BLaER1 treated with 17β-estradiol and CSF1 and Interleukin-3, amounts not matched to agents 10 nM and 100 nM (cell line): Measurements from ENCODE around the gene SATL1.

Experiments used
- H3K27ac ChIP-seq, 11 experiments: shearing (Covaris generic); formaldehyde crosslinking; 2 replicates each; pipeline ENCODE4 v1.8.1; 2022
- H3K27me3 ChIP-seq, 11 experiments: shearing (Covaris generic); formaldehyde crosslinking; 2 replicates each; pipeline ENCODE4 v1.8.1; 2022
- H3K36me3 ChIP-seq, 11 experiments: shearing (Covaris generic); formaldehyde crosslinking; 2 replicates each; pipeline ENCODE4 v1.8.1; 2022
- H3K4me1 ChIP-seq, 10 experiments: shearing (Covaris generic); formaldehyde crosslinking; 2 replicates each; pipeline ENCODE4 v1.8.1; 2022
- H3K4me2 ChIP-seq, 11 experiments: shearing (Covaris generic); formaldehyde crosslinking; 2 replicates each; pipeline ENCODE4 v1.8.1; 2022
- H3K4me3 ChIP-seq, 10 experiments: shearing (Covaris generic); formaldehyde crosslinking; 2 replicates each; pipeline ENCODE4 v1.8.1; 2022
- H3K9ac ChIP-seq, 11 experiments: shearing (Covaris generic); formaldehyde crosslinking; 2 replicates each; pipeline ENCODE4 v1.8.1; 2022
- H3K9me3 ChIP-seq, 11 experiments: shearing (Covaris generic); formaldehyde crosslinking; replicated peaks in 1 of 11; 2 replicates each; pipeline ENCODE4 v1.8.1; 2022
- H4K20me1 ChIP-seq, 11 experiments: shearing (Covaris generic); formaldehyde crosslinking; 2 replicates each; pipeline ENCODE4 v1.8.1; 2022
- Cebpa-rat ChIP-seq, 11 experiments: shearing (Covaris generic); IDR thresholded peaks; 2 replicates each; pipeline ENCODE4 v1.8.1; 2022

The SATL1 gene

DNA sequence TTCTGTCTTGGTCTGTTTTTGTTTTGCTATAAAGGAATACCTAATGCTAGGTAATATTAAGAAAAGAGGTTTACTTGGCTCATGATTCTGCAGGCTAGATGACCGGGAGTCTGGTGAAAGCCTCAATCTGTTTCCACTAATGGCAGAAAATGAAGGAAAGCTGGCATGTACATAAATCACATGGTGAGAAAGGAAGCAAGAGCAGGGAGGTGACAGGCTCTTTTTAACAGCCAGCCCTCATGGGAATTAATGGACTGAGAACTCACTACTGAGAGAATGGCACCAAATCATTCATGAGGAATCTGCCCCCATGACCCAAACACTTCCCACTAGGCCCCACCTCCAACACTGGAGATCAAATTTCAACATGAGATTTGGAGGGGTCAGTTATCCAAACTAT, 27.6 kb downstream of the SATL1 start:
- H3K4me2 ChIP-seq = no peak overlapping the region
- TF ChIP-seq Cebpa-rat (IDR thresholded peaks at IDR 0.05) = no peak
- H3K9ac ChIP-seq = no peak overlapping the region
- no peaks in the 10 kb centered on the region for H3K4me1 ChIP-seq
- H3K27me3 ChIP-seq = peaks cover 40 to 95% (median 71%) of the 10 kb centered on the region in 11 experiments
- H3K27ac ChIP-seq = no peak overlapping the region
- H3K36me3 ChIP-seq = no peaks in the 10 kb centered on the region
- H3K4me3 ChIP-seq = no peak overlapping the region
- no peaks in the 10 kb centered on the region; a peak in 1 of 22 replicates for H4K20me1 ChIP-seq
- H3K9me3 ChIP-seq = no peaks in the 10 kb centered on the region

DNA sequence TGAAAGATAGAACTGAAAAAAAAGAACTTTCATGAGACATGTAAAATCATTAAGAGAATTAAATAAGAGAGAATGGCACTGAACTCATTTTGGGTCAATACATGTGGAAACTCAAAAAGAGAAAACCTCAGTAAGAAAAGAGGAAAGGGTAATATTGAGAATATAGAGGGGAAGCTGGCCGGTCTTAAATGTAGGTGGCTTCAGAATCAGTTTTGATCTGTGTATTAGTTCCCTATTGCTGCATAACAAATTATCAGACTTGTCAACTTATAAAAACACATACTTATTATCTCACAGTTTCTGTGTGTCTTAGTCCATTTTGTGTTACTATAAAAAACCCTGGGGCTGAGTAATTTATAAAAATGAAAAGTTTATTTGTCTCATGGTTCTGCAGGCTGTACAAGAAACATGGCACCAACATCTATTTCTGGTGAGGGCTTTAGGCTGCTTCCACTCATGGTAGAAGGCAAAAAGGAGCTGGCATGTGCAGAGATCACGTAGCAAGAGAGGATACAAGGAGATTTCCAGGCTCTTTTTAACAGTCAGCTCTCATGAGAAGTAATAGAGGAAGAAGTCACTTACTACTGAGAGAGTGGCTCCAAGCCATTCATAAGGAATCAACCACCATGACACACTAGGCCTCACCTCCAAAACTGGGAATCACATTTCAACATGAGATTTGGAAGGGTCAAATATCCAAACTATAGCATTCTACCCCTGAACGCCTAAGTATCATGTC, 29.6 kb downstream of the SATL1 start:
- Histone ChIP-seq H3K9me3 (no peaks in the 10 kb centered on the region), H3K27ac (no peak overlapping the region), H3K4me3 (no peak overlapping the region), H3K27me3 (peaks cover 41 to 91% (median 71%) of the 10 kb centered on the region in 11 experiments), H3K4me2 (no peak overlapping the region), H3K9ac (no peak overlapping the region), H3K4me1 (no peaks in the 10 kb centered on the region), H4K20me1 (no peaks in the 10 kb centered on the region), H3K36me3 (no peaks in the 10 kb centered on the region)
- TF ChIP-seq Cebpa-rat (IDR thresholded peaks at IDR 0.05) = no peak

DNA sequence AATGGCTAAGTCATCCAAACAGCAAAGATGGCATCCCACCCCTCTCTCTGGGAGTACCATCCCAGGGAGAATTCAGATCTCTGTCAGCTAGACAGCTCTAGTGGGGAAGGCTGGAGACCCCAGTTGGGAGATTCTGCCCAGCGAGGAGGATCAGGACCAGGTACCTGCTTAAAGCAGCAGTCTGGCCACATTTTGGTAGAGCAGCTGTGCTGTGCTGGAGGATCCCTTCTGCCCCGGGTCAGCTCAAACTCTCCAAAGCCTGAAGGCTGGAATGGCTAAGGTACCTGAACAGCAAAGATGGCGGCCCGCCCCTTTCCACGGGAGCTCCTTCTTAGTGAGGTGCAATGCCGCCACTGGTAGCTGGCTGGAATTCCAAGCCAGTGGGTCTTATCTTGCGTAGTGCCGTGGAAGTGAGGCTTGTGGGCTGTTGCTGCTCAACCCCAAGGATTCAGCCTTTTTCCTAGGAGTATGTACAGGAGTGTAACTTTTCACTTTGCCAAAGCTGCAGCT, 40.1 kb downstream of the SATL1 start:
- Histone ChIP-seq H3K4me2 (no peak overlapping the region), H3K27me3 (peaks cover 46 to 86% (median 71%) of the 10 kb centered on the region in 11 experiments; a peak in 21 of 22 replicates), H3K27ac (no peak overlapping the region), H3K9ac (no peak overlapping the region), H4K20me1 (no peaks in the 10 kb centered on the region), H3K9me3 (peaks cover 0 to 10% (median 0%) of the 10 kb centered on the region in 11 experiments; a peak in 3 of 22 replicates), H3K36me3 (no peaks in the 10 kb centered on the region), H3K4me1 (no peaks in the 10 kb centered on the region), H3K4me3 (no peak overlapping the region)
- TF ChIP-seq Cebpa-rat (IDR thresholded peaks at IDR 0.05) = no peak

- H3K27ac ChIP-seq = no peak overlapping the region
- H3K4me1 ChIP-seq = no peaks in the 10 kb centered on the region
- H3K9ac ChIP-seq = no peak overlapping the region
- no peak for TF ChIP-seq Cebpa-rat (IDR thresholded peaks at IDR 0.05)
- peaks cover 6 to 47% (median 24%) of the 10 kb centered on the region in 11 experiments; a peak in 19 of 22 replicates for H3K27me3 ChIP-seq
- H4K20me1 ChIP-seq = no peaks in the 10 kb centered on the region
- no peak overlapping the region for H3K4me3 ChIP-seq
- no peak overlapping the region for H3K4me2 ChIP-seq
- H3K36me3 ChIP-seq = no peaks in the 10 kb centered on the region
- peaks cover 0 to 9% (median 4%) of the 10 kb centered on the region in 11 experiments; a peak in 6 of 22 replicates for H3K9me3 ChIP-seq
Observed at GRCh38 chrX:85196319-85196718, 47.3 kb downstream of the SATL1 start.

- no peaks in the 10 kb centered on the region for H3K4me1 ChIP-seq
- no peak overlapping the region for H3K9ac ChIP-seq
- no peak for TF ChIP-seq Cebpa-rat (IDR thresholded peaks at IDR 0.05)
- no peak overlapping the region for H3K4me3 ChIP-seq
- no peaks in the 10 kb centered on the region for H3K36me3 ChIP-seq
- H3K27ac ChIP-seq = no peak overlapping the region
- H3K27me3 ChIP-seq = peaks cover 56 to 95% (median 84%) of the 10 kb centered on the region in 11 experiments
- peaks cover 5 to 12% (median 6%) of the 10 kb centered on the region in 11 experiments for H3K9me3 ChIP-seq
- H3K4me2 ChIP-seq = no peak overlapping the region
- H4K20me1 ChIP-seq = no peaks in the 10 kb centered on the region
Observed at GRCh38 chrX:85159644-85160043, 83.9 kb downstream of the SATL1 start.

- Histone ChIP-seq H3K9ac (no peak overlapping the region), H3K36me3 (no peaks in the 10 kb centered on the region), H3K4me1 (no peaks in the 10 kb centered on the region), H3K9me3 (no peaks in the 10 kb centered on the region), H3K4me3 (no peak overlapping the region), H3K27me3 (peaks cover 17 to 91% (median 82%) of the 10 kb centered on the region in 11 experiments; a peak in 21 of 22 replicates), H3K4me2 (peak overlapping the region in 1 of 11 experiments; percentile 23; a peak in 1 of 22 replicates), H3K27ac (no peak overlapping the region), H4K20me1 (no peaks in the 10 kb centered on the region)
- TF ChIP-seq Cebpa-rat (IDR thresholded peaks at IDR 0.05) = no peak
Observed at GRCh38 chrX:85140964-85141363, 102.6 kb downstream of the SATL1 start.

DNA sequence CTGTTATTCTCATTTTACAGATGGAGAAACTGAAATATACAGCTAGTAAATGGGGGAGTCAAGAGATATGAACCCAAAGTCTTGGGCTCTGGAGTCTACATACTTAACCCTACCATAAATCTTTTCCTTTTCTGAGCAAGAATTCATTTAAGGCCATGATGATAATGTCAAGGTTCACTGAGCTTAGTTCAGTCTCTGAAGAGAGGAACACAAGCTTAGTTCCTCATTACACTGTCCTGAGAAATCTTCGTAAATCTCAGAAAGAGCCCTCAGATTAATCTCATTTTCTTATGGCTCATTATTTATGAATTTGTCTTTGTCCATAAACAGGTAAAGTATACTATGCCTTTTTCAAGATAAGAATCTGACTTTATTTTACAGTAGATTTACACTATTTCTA, 104.2 kb downstream of the SATL1 start:
- Histone ChIP-seq H3K27ac (no peak overlapping the region), H3K4me1 (no peaks in the 10 kb centered on the region), H3K9me3 (peaks cover 0 to 4% (median 0%) of the 10 kb centered on the region in 11 experiments; a peak in 1 of 22 replicates), H3K9ac (no peak overlapping the region), H3K27me3 (peaks cover 17 to 95% (median 86%) of the 10 kb centered on the region in 11 experiments; a peak in 21 of 22 replicates), H3K4me3 (no peak overlapping the region), H3K4me2 (no peak overlapping the region), H3K36me3 (no peaks in the 10 kb centered on the region), H4K20me1 (no peaks in the 10 kb centered on the region)
- no peak for TF ChIP-seq Cebpa-rat (IDR thresholded peaks at IDR 0.05)

GRCh38 chrX:85136409-85136808, 107.2 kb downstream of the SATL1 start:
- H4K20me1 ChIP-seq = no peaks in the 10 kb centered on the region
- H3K9ac ChIP-seq = no peak overlapping the region
- H3K27me3 ChIP-seq = peaks cover 15 to 91% (median 80%) of the 10 kb centered on the region in 11 experiments; a peak in 21 of 22 replicates
- peaks cover 0 to 6% (median 4%) of the 10 kb centered on the region in 11 experiments; a peak in 6 of 22 replicates for H3K9me3 ChIP-seq
- no peak for TF ChIP-seq Cebpa-rat (IDR thresholded peaks at IDR 0.05)
- no peak overlapping the region for H3K27ac ChIP-seq
- H3K36me3 ChIP-seq = no peaks in the 10 kb centered on the region
- H3K4me3 ChIP-seq = no peak overlapping the region
- H3K4me2 ChIP-seq = no peak overlapping the region
- H3K4me1 ChIP-seq = no peaks in the 10 kb centered on the region

DNA sequence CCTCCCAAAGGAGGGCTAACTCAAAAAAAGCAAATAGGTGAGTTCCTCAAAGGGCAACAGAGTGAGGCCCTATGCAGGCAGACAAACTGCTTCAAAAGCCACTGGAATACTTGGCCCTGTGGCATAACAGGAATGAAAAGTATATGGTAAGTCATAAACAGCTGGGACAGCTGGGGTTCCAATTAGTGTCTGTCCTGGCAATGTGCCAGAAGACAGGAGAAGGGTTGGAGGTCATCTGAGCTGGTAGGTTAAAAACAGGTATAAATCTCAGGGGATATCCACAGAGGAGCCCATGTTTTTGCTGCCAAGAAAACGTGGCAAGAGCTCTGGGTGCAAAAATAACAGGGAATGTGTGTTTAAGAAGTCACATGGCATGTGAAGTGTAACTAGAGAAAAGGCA, 128.3 kb downstream of the SATL1 start:
- Histone ChIP-seq H3K27ac (no peak overlapping the region), H3K4me3 (no peak overlapping the region), H3K4me1 (no peaks in the 10 kb centered on the region), H3K36me3 (no peaks in the 10 kb centered on the region), H3K27me3 (peaks cover 39 to 85% (median 72%) of the 10 kb centered on the region in 11 experiments), H3K9me3 (no peaks in the 10 kb centered on the region; a peak in 1 of 22 replicates), H3K9ac (no peak overlapping the region), H3K4me2 (no peak overlapping the region), H4K20me1 (no peaks in the 10 kb centered on the region; a peak in 1 of 22 replicates)
- no peak for TF ChIP-seq Cebpa-rat (IDR thresholded peaks at IDR 0.05)
